ENCODE results near the gene FAM171A1.
"Not testable (repeated sequence)": the region's sequence is repeated elsewhere in the genome, so short reads cannot be mapped to it uniquely, and the experiment has no call there.

FAM171A1 gene

DNA sequence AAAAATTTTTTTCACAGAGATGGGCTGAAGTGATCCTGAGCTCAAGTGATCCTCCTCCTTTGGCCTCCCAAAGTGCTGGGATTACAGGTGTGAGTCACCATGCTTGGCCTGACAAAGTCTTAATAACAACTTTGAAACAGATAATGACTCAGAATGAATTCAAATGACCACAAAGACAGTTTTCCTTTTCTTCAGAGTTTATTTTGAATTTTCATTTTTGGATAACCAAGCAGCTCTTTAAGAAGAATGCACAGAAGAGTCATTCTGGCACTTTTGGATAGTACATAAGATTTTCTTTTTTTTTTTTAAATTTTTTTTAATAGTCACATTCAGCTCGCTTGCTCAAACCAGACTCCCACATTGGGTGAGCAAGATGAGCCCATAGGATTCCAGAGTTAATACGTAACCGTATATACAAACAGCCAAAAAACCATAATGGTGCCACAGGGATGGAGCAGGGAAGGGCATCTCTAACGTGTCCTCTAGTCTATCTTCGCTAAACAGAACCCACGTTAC lies 159.6 kb downstream of the FAM171A1 start:
- H3K4me3 ChIP-seq (IDR thresholded peaks at IDR 0.05; ENCODE audit: insufficient read depth, low read depth, low read length), result no peak overlapping the region
- no peak overlapping the region for H3K27ac ChIP-seq
- no peak for TF ChIP-seq CTCF (conservative IDR thresholded peaks at IDR 0.05; ENCODE audit: low read depth, low read length)
- no peaks in the 10 kb centered on the region; the same call in 1 of the 2 replicates for H3K36me3 ChIP-seq (ENCODE audit: insufficient read depth)
- no peak overlapping the region for H3K9ac ChIP-seq
- peaks cover 37% of the 10 kb centered on the region for H3K4me1 ChIP-seq (ENCODE audit: low read depth, poor library complexity, severe bottlenecking)
- no peaks in the 10 kb centered on the region for H3K27me3 ChIP-seq (ENCODE audit: insufficient read depth, low read depth)
- H2AFZ ChIP-seq (ENCODE audit: low read depth), result no peak overlapping the region
- peaks cover 2% of the 10 kb centered on the region; the same call in 1 of the 2 replicates for H3K79me2 ChIP-seq (ENCODE audit: insufficient read depth, low read depth)
- H4K20me1 ChIP-seq (ENCODE audit: insufficient read depth), result no peaks in the 10 kb centered on the region
- no peak overlapping the region for H3K4me2 ChIP-seq

DNA sequence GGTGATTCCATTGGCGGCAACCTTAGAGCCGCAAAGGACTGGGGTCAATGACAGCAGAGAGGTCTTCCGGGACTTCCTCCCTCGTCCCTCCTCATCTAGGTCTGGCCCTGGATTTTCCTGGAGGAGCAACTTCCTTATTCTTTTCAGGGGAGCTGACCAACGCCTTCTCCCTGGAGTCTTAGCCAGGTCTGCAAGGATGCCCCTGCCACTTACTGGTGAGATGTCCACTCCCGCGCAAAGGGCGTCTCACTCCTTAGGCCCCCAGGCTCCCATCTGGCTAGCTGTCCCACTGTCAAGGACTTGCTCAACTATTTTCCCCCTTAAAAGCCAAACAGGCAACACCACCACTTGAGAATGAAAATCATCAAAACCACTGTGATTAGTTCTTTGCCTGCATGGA lies 160.6 kb downstream of the FAM171A1 start:
- H3K4me2 ChIP-seq, result no peak overlapping the region
- H3K4me3 ChIP-seq (IDR thresholded peaks at IDR 0.05; ENCODE audit: insufficient read depth, low read depth, low read length), result no peak overlapping the region
- no peak overlapping the region for H3K27ac ChIP-seq
- TF ChIP-seq CTCF (conservative IDR thresholded peaks at IDR 0.05; ENCODE audit: low read depth, low read length), result no peak
- peaks cover 37% of the 10 kb centered on the region for H3K4me1 ChIP-seq (ENCODE audit: low read depth, poor library complexity, severe bottlenecking)
- no peak overlapping the region for H2AFZ ChIP-seq (ENCODE audit: low read depth)
- no peaks in the 10 kb centered on the region for H3K27me3 ChIP-seq (ENCODE audit: insufficient read depth, low read depth)
- H3K79me2 ChIP-seq (ENCODE audit: insufficient read depth, low read depth), result no peaks in the 10 kb centered on the region; the same call in 1 of the 2 replicates
- H3K36me3 ChIP-seq (ENCODE audit: insufficient read depth), result no peaks in the 10 kb centered on the region; the same call in 1 of the 2 replicates
- no peaks in the 10 kb centered on the region for H4K20me1 ChIP-seq (ENCODE audit: insufficient read depth)
- no peak overlapping the region for H3K9ac ChIP-seq

GRCh38 chr10:15209827-15210509 lies 161.1 kb downstream of the FAM171A1 start:
- Histone ChIP-seq H3K27ac (no peak overlapping the region), H2AFZ (ENCODE audit: low read depth) (no peak overlapping the region), H3K36me3 (ENCODE audit: insufficient read depth) (no peaks in the 10 kb centered on the region; the same call in 1 of the 2 replicates), H3K4me3 (IDR thresholded peaks at IDR 0.05; ENCODE audit: insufficient read depth, low read depth, low read length) (no peak overlapping the region), H3K79me2 (ENCODE audit: insufficient read depth, low read depth) (no peaks in the 10 kb centered on the region; the same call in 1 of the 2 replicates), H4K20me1 (ENCODE audit: insufficient read depth) (no peaks in the 10 kb centered on the region), H3K9ac (no peak overlapping the region), H3K4me1 (ENCODE audit: low read depth, poor library complexity, severe bottlenecking) (peaks cover 37% of the 10 kb centered on the region), H3K4me2 (no peak overlapping the region), H3K27me3 (ENCODE audit: insufficient read depth, low read depth) (no peaks in the 10 kb centered on the region)
- peak; percentile 98 for TF ChIP-seq CTCF (conservative IDR thresholded peaks at IDR 0.05; ENCODE audit: low read depth, low read length)

- Histone ChIP-seq H2AFZ (ENCODE audit: low read depth) (no peak overlapping the region), H3K9ac (peak overlapping the region; percentile 72; the same call in 1 of the 2 replicates), H3K27ac (peak overlapping the region; percentile 95), H3K4me2 (peak overlapping the region; percentile 79), H3K27me3 (ENCODE audit: insufficient read depth, low read depth) (no peaks in the 10 kb centered on the region), H3K79me2 (ENCODE audit: insufficient read depth, low read depth) (no peaks in the 10 kb centered on the region; the same call in 1 of the 2 replicates), H3K36me3 (ENCODE audit: insufficient read depth) (no peaks in the 10 kb centered on the region), H4K20me1 (ENCODE audit: insufficient read depth) (no peaks in the 10 kb centered on the region), H3K4me1 (ENCODE audit: low read depth, poor library complexity, severe bottlenecking) (peaks cover 38% of the 10 kb centered on the region), H3K4me3 (IDR thresholded peaks at IDR 0.05; ENCODE audit: insufficient read depth, low read depth, low read length) (no peak overlapping the region)
- no peak for TF ChIP-seq CTCF (conservative IDR thresholded peaks at IDR 0.05; ENCODE audit: low read depth, low read length)
Observed at GRCh38 chr10:15208221-15208620, 162.9 kb downstream of the FAM171A1 start.

DNA sequence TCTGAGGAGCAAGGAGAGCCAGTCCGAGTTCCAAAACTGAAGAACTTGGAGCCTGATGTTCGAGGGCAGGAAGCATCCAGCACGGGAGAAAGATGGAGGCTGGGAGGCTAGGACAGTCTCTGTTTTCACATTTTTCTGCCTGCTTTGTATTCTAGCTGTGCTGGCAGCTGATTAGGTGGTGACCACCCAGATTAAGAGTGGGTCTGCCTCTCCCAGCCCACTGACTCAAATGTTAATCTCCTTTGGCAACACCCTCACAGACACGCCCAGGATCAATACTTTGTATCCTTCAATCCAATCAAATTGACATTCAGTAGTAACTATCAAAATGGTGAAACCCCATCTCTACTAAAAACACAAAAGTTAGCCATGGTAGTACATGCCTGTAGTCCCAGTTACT lies 163.7 kb downstream of the FAM171A1 start:
- H3K27ac ChIP-seq, result peak overlapping the region; percentile 95; the same call in 1 of the 2 replicates
- H2AFZ ChIP-seq (ENCODE audit: low read depth), result not testable (repeated sequence)

More for the DNA sequence above, 163.7 kb downstream of the FAM171A1 start:
- H3K79me2 ChIP-seq (ENCODE audit: insufficient read depth, low read depth); H3K9ac ChIP-seq; H3K36me3 ChIP-seq (ENCODE audit: insufficient read depth); H3K27me3 ChIP-seq (ENCODE audit: insufficient read depth, low read depth); H3K4me3 ChIP-seq (IDR thresholded peaks at IDR 0.05; ENCODE audit: insufficient read depth, low read depth, low read length); H4K20me1 ChIP-seq (ENCODE audit: insufficient read depth): not testable (repeated sequence)
- Histone ChIP-seq H3K4me2 (peak overlapping the region; percentile 79; the same call in 1 of the 2 replicates), H3K4me1 (ENCODE audit: low read depth, poor library complexity, severe bottlenecking) (peaks cover 44% of the 10 kb centered on the region)

Data from KMS-11 (cell line).